ENCODE measurements around the gene SUPT5H.

SUPT5H gene

DNA sequence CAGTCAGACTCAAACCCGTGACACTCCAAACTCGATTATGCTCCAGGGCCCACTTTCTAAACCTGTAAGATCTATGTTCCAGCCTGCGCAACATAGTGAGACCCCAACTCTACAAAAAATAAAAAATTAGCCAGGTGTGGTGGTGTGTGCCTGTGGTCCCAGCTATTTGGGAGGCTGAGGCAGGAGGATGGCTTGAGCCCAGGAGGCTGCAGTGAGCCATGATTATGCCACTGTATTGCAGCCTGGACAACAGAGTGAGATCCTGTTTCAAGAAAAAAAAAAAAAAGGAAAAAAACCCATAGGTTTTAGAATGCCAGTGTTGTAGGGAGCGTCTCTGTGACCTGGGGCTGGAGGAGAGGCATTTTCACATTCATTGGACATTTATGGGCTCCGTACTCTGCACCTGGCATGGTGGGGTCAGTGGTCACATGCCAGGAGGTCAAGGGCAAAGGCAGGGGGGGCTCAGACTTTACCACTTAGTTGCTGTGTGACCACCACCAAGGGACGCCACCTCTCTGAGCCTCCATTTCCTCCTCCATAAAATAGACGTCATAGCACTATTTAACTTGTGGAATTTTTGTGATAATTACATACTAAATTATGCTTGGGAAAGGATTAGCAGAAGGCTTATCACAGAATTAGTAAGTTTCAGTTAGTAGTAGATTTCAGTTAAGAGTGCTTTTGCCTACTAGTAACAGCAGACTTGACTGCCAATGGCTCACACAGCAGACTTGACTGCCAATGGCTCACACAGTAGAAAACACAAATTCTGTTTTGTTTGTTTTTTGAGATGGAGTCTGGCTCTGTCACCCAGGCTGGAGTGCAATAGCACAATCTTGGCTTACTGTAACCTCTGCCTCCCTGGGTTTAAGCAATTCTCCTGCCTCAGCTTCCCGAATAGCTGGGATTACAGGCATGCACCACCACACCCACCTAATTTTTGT is 75.4 kb downstream of the SUPT5H start:
- H3K4me3 Mint-ChIP-seq: no peak overlapping the region
- H3K27me3 Mint-ChIP-seq: peaks cover 14% of the 10 kb centered on the region
- H3K36me3 Mint-ChIP-seq (ENCODE audit: low read depth): peaks cover 3% of the 10 kb centered on the region
- H3K4me1 Mint-ChIP-seq (ENCODE audit: low read depth): peaks cover 15% of the 10 kb centered on the region
- no peaks in the 10 kb centered on the region for H3K9me3 Mint-ChIP-seq
- no peak overlapping the region for H3K27ac Mint-ChIP-seq

DNA sequence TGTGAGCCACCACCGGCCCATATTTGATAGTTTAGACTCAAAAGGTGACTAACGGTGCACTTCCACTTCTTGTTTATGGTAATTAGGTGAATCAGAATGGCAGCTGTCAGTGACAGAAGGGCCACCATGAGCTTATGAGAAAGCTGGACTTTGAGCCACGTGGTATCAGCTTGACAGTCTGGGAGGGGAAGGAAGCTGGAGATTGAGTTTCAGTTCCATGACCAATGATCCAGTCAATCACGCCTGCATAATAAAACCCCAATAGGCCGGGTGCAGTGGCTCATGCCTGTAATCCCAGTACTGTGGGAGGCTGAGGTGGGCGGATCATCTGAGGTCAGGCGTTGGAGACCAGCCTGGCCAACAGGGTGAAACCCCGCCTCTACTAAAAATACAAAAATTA is 79.1 kb downstream of the SUPT5H start:
- H3K36me3 Mint-ChIP-seq (ENCODE audit: low read depth): peaks cover 9% of the 10 kb centered on the region
- no peak overlapping the region for H3K4me3 Mint-ChIP-seq
- H3K27ac Mint-ChIP-seq: no peak overlapping the region
- H3K4me1 Mint-ChIP-seq (ENCODE audit: low read depth): peaks cover 13% of the 10 kb centered on the region
- no peaks in the 10 kb centered on the region for H3K27me3 Mint-ChIP-seq
- H3K9me3 Mint-ChIP-seq: no peaks in the 10 kb centered on the region

DNA sequence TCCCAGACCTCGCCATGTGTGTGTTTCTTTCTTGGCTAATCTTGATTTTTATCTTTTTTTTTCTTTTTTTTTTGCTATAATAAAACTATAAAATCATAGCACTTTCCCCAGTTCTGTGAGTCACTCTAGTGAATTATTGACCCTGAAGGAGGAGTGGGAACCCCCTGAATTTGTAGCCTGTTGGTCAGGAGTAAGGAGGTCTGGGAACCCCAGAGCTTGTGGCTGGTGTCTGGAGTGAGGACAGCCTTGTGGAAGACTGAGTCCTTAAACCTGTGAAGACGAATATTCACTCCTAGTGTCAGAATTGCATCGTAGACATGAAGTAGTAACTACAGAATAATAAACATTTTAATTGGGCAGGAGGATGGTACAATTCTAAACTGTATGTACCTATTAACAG is 79.8 kb downstream of the SUPT5H start:
- H3K27ac Mint-ChIP-seq: no peak overlapping the region
- H3K36me3 Mint-ChIP-seq (ENCODE audit: low read depth): peaks cover 9% of the 10 kb centered on the region
- peaks cover 13% of the 10 kb centered on the region for H3K4me1 Mint-ChIP-seq (ENCODE audit: low read depth)
- no peaks in the 10 kb centered on the region for H3K27me3 Mint-ChIP-seq
- no peak overlapping the region for H3K4me3 Mint-ChIP-seq
- no peaks in the 10 kb centered on the region for H3K9me3 Mint-ChIP-seq
